ENCODE results near the gene FBH1. TPM values are rescaled to one million over a fixed set of nuclear protein-coding genes. Genes with fewer than 3 reads are reported as not detected.

Gene FBH1
- polyA plus RNA-seq, 1 experiment, result 65.2 TPM

DNA sequence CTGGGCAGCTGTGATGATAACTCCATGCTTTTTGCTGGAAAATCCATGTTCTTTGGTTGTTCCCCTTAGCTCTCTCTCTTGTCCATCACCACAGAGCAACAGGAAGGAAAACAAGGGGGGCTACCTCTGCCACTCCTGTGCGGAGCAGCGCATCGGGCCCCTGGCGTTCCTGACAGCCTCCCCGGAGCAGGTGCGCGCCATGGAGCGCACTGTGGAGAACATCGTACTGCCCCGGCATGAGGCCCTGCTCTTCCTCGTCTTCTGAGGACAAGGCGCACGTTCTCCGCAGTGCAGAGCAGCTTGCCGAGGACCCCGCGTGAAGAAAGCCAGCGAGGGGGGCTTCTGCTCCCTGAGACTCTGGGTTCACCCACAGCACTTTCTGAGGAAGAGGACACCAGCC is 47.0 kb downstream of the FBH1 start:
- TF ChIP-seq, protein P1, sequence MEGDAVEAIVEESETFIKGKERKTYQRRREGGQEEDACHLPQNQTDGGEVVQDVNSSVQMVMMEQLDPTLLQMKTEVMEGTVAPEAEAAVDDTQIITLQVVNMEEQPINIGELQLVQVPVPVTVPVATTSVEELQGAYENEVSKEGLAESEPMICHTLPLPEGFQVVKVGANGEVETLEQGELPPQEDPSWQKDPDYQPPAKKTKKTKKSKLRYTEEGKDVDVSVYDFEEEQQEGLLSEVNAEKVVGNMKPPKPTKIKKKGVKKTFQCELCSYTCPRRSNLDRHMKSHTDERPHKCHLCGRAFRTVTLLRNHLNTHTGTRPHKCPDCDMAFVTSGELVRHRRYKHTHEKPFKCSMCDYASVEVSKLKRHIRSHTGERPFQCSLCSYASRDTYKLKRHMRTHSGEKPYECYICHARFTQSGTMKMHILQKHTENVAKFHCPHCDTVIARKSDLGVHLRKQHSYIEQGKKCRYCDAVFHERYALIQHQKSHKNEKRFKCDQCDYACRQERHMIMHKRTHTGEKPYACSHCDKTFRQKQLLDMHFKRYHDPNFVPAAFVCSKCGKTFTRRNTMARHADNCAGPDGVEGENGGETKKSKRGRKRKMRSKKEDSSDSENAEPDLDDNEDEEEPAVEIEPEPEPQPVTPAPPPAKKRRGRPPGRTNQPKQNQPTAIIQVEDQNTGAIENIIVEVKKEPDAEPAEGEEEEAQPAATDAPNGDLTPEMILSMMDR (IDR thresholded peaks at IDR 0.05; ENCODE audit: low read depth, low read length), result no peak
- no peak overlapping the region for H3K4me3 ChIP-seq (ENCODE audit: low read depth, low read length)
- H3K27ac ChIP-seq (ENCODE audit: low read depth, low read length), result no peak overlapping the region
- DNase-seq (ENCODE audit: low read depth, low spot score), result no peak
- no peaks in the 10 kb centered on the region for H3K27me3 ChIP-seq (ENCODE audit: control insufficient read depth, insufficient read depth, low read length)
- ChIA-PET POLR2A (no interaction called here), CTCF (no interaction called here)
- H3K9me3 ChIP-seq (ENCODE audit: control insufficient read depth, insufficient read depth, low read length), result no peaks in the 10 kb centered on the region

DNA sequence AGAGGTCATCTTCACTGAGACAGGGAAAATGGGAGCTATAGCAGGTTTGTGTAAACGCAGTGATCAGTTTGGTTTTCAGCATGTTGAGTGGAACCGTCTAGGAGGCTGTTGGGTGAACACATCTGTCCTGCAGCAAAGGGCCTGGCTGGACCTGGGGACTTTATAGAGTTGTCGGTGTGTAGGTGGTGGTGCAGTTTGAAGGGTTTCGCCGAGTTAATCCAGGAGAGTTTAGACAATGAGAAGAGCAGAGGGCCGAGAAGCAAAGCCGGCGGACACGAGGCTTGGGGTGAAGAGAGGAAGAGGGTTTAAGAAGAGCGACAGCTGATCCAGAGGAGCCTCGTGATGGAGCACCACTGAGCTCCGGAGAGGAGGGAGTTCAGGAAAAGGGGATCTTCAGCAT is 48.2 kb downstream of the FBH1 start:
- TF ChIP-seq, protein P1 (IDR thresholded peaks at IDR 0.05; ENCODE audit: low read depth, low read length), result no peak
- H3K9me3 ChIP-seq (ENCODE audit: control insufficient read depth, insufficient read depth, low read length), result no peaks in the 10 kb centered on the region
- ChIA-PET CTCF (no interaction called here), POLR2A (no interaction called here)
- H3K27ac ChIP-seq (ENCODE audit: low read depth, low read length), result no peak overlapping the region
- DNase-seq (ENCODE audit: low read depth, low spot score), result no peak
- H3K4me3 ChIP-seq (ENCODE audit: low read depth, low read length), result no peak overlapping the region
- H3K27me3 ChIP-seq (ENCODE audit: control insufficient read depth, insufficient read depth, low read length), result no peaks in the 10 kb centered on the region

DNA sequence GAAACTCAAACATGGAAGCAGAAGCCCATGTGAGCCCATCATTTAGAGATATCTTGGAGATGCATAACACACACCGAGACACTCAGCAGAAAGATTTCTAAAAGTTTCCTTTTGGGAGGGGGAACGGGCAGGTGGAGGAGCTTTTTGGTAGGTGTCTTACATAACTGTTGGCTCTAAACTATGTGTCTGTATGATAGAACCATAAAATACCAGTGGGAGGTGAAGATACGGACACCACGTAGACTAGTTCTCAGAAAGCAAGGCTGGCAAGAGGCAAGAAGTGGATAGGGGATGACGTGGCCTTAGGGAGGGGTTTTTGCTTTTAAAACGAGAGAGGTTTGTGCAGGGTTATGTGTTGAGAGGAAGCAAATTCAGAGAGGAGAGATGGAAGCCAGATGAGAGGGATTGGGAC is 50.8 kb downstream of the FBH1 start:
- CTCF ChIA-PET, result no interaction called here
- Histone ChIP-seq H3K27ac (ENCODE audit: low read depth, low read length) (no peak overlapping the region), H3K4me3 (ENCODE audit: low read depth, low read length) (no peak overlapping the region), H3K27me3 (ENCODE audit: control insufficient read depth, insufficient read depth, low read length) (no peaks in the 10 kb centered on the region), H3K9me3 (ENCODE audit: control insufficient read depth, insufficient read depth, low read length) (peaks cover 5% of the 10 kb centered on the region; the same call in 1 of the 2 replicates)
- TF ChIP-seq, protein P1 (IDR thresholded peaks at IDR 0.05; ENCODE audit: low read depth, low read length), result no peak
- no peak for DNase-seq (ENCODE audit: low read depth, low spot score)
- POLR2A ChIA-PET, result no interaction called here

DNA sequence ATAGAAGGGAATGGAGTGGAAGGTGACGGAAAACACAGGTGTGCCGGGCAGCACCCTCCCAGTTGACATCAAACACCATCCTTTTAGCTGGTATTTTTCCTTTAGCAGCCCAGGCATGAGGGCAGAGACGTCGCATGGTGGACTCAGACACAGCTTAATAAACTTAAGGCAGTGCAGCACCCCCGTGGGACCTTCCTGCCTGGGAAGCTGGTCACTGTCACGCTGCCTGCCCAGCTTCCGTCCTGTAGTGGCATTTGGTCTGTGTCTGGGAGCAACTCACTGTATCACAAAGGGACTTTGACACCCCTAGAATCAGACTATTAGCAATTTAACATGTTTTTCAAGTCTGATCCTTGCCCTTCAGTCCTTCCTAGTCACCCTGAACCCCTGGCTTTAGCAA is 51.5 kb downstream of the FBH1 start:
- Histone ChIP-seq H3K4me3 (ENCODE audit: low read depth, low read length) (no peak overlapping the region), H3K27me3 (ENCODE audit: control insufficient read depth, insufficient read depth, low read length) (no peaks in the 10 kb centered on the region), H3K9me3 (ENCODE audit: control insufficient read depth, insufficient read depth, low read length) (peaks cover 5% of the 10 kb centered on the region; the same call in 1 of the 2 replicates), H3K27ac (ENCODE audit: low read depth, low read length) (no peak overlapping the region)
- no peak for DNase-seq (ENCODE audit: low read depth, low spot score)
- TF ChIP-seq, protein P1 (IDR thresholded peaks at IDR 0.05; ENCODE audit: low read depth, low read length), result no peak
- CTCF ChIA-PET, result no interaction called here
- POLR2A ChIA-PET, result no interaction called here

DNA sequence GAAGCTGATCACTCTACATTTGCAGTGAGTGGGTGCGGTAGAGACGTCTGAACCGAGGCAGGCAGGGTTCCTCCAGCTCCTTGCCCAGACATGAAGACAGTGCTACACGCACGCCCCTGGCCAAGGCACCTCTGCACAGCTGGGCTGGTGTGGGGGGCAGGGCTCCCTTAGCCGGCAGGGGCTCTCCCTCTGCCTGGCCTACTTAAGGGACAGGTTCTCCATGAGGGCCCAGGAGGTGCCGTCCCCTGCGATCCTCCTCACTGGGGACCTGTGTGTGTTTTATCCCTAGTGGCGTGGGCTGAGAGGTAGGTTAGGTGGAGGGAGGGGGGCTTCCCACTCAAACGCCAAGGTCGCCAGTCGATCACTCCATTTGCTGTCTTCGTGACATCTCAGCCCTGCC is 52.0 kb downstream of the FBH1 start:
- ChIA-PET CTCF (no interaction called here), POLR2A (no interaction called here)
- Histone ChIP-seq H3K4me3 (ENCODE audit: low read depth, low read length) (no peak overlapping the region), H3K9me3 (ENCODE audit: control insufficient read depth, insufficient read depth, low read length) (peaks cover 5% of the 10 kb centered on the region; the same call in 1 of the 2 replicates), H3K27ac (ENCODE audit: low read depth, low read length) (no peak overlapping the region), H3K27me3 (ENCODE audit: control insufficient read depth, insufficient read depth, low read length) (no peaks in the 10 kb centered on the region)
- DNase-seq (ENCODE audit: low read depth, low spot score), result no peak
- TF ChIP-seq, protein P1 (IDR thresholded peaks at IDR 0.05; ENCODE audit: low read depth, low read length), result no peak
